Sigmoid colon (tissue), 4 donors: ENCODE measurements around the gene PPM1G.

Source experiments
- CTCF ChIP-seq, 4 experiments: fragments of 450-650 bp in 3 of 4; fragments of 200-600 bp in 1 of 4; IDR thresholded peaks; one replicate each; pipeline ENCODE4 v1.5.1; 2016 to 2019; ENCODE audit warnings: antibody characterized with exemption in 4 of 4, mild to moderate bottlenecking in 3 of 4, moderate library complexity in 2 of 4
- POLR2AphosphoS5 ChIP-seq, 4 donors: sonication (generic); formaldehyde crosslinking; IDR thresholded peaks; one replicate each; pipeline ENCODE4 v1.6.1; 2017; ENCODE audit warnings: antibody characterized with exemption in 4 of 4

- TF ChIP-seq CTCF (IDR thresholded peaks at IDR 0.05) (no peak), POLR2AphosphoS5 (IDR thresholded peaks at IDR 0.05) (no peak)
Observed at GRCh38 chr2:27379383-27379835, 30.0 kb downstream of the PPM1G start.
